Left ventricle myocardium inferior (tissue), 1 donor: Measurements from ENCODE around the gene RHOJ. TPM values are rescaled to one million over a fixed set of nuclear protein-coding genes. Genes with fewer than 3 reads are reported as not detected.

Source experiments
- DNase-seq: peaks from one replicate; pipeline ENCODE4 v3.0.0-alpha.2; 2020
- H3K27ac ChIP-seq: fragments of 200-600 bp; replicated peaks from 2 replicates; pipeline ENCODE4 v1.8.0; 2021
- H3K27me3 ChIP-seq: fragments of 200-600 bp; 2 replicates; pipeline ENCODE4 v1.8.0; 2021; ENCODE audit warnings: low read depth
- H3K36me3 ChIP-seq: fragments of 200-600 bp; 2 replicates; pipeline ENCODE4 v1.8.0; 2021
- H3K4me1 ChIP-seq: fragments of 200-600 bp; 2 replicates; pipeline ENCODE4 v1.8.0; 2021
- H3K4me3 ChIP-seq: fragments of 200-600 bp; 2 replicates; pipeline ENCODE4 v1.8.0; 2021; ENCODE audit warnings: mild to moderate bottlenecking, moderate library complexity
- H3K9me3 ChIP-seq: fragments of 200-600 bp; replicated peaks from 2 replicates; pipeline ENCODE4 v1.8.0; 2021
- CTCF ChIP-seq: fragments of 200-600 bp; IDR thresholded peaks from 2 replicates; pipeline ENCODE4 v1.8.0; 2021; ENCODE audit warnings: antibody characterized with exemption, mild to moderate bottlenecking, borderline replicate concordance
- intact Hi-C: fragments of 100-400 bp; cut with micrococcal nuclease; formaldehyde crosslinking; loops from one replicate; pipeline ENCODE4 v1.11.0; 2022
- total RNA-seq: library from RNA; stranded (reverse); fragmentation: NEBNext Ultra II Directional; extraction: Animal tissue kit (Norgen Biotek cat#: 25700); gene quantifications from one replicate; pipeline ENCODE4 v1.2.1, GENCODE V29; 2021
- donor health status: DM: no; HTN: yes; CAD: no; lungs with severe emphysema.

Gene RHOJ
- total RNA-seq, 1 donor from 2014 or later, result 14.6 TPM

- intact Hi-C loops, result no loop called here
- Histone ChIP-seq H3K4me3 (no peak overlapping the region), H3K36me3 (no peaks in the 10 kb centered on the region), H3K4me1 (peaks cover 36% of the 10 kb centered on the region), H3K27me3 (no peaks in the 10 kb centered on the region), H3K9me3 (peaks cover 9% of the 10 kb centered on the region), H3K27ac (no peak overlapping the region)
- no peak for TF ChIP-seq CTCF
- no peak for DNase-seq
These were observed 39.4 kb downstream of the RHOJ start for GRCh38 chr14:63243646-63244045.

- H3K9me3 ChIP-seq, result peaks cover 9% of the 10 kb centered on the region
- DNase-seq, result no peak
- H3K27ac ChIP-seq, result no peak overlapping the region
- TF ChIP-seq CTCF, result no peak
- H3K36me3 ChIP-seq, result peaks cover 6% of the 10 kb centered on the region
- intact Hi-C loops, result no loop called here
- H3K4me1 ChIP-seq, result peaks cover 34% of the 10 kb centered on the region
- H3K4me3 ChIP-seq, result no peak overlapping the region
- no peaks in the 10 kb centered on the region for H3K27me3 ChIP-seq
These were observed 41.6 kb downstream of the RHOJ start for GRCh38 chr14:63245893-63246292.

- H3K4me1 ChIP-seq, result peaks cover 25% of the 10 kb centered on the region
- H3K4me3 ChIP-seq, result no peak overlapping the region
- H3K36me3 ChIP-seq, result peaks cover 8% of the 10 kb centered on the region
- intact Hi-C loops, result no loop called here
- H3K9me3 ChIP-seq, result peaks cover 9% of the 10 kb centered on the region
- DNase-seq, result no peak
- peak overlapping the region; percentile 34 for H3K27ac ChIP-seq
- H3K27me3 ChIP-seq, result no peaks in the 10 kb centered on the region
- TF ChIP-seq CTCF, result no peak
These were observed 44.0 kb downstream of the RHOJ start for GRCh38 chr14:63248211-63248610.

GRCh38 chr14:63249092-63249491, 44.8 kb downstream of the RHOJ start:
- no peak for TF ChIP-seq CTCF
- Histone ChIP-seq H3K27ac (peak overlapping the region; percentile 34), H3K9me3 (peaks cover 9% of the 10 kb centered on the region), H3K27me3 (no peaks in the 10 kb centered on the region), H3K4me3 (no peak overlapping the region), H3K36me3 (peaks cover 8% of the 10 kb centered on the region), H3K4me1 (peaks cover 27% of the 10 kb centered on the region)
- no peak for DNase-seq
- intact Hi-C loops, result no loop called here

GRCh38 chr14:63257299-63257698, 53.1 kb downstream of the RHOJ start:
- H3K27me3 ChIP-seq, result no peaks in the 10 kb centered on the region
- H3K36me3 ChIP-seq, result no peaks in the 10 kb centered on the region
- no peaks in the 10 kb centered on the region for H3K9me3 ChIP-seq
- no peak for TF ChIP-seq CTCF
- intact Hi-C loops, result no loop called here
- H3K4me1 ChIP-seq, result peaks cover 7% of the 10 kb centered on the region
- no peak overlapping the region for H3K27ac ChIP-seq
- no peak for DNase-seq
- no peak overlapping the region for H3K4me3 ChIP-seq

- Histone ChIP-seq H3K4me1 (peaks cover 5% of the 10 kb centered on the region), H3K36me3 (no peaks in the 10 kb centered on the region), H3K4me3 (no peak overlapping the region), H3K27me3 (no peaks in the 10 kb centered on the region), H3K27ac (no peak overlapping the region), H3K9me3 (peaks cover 9% of the 10 kb centered on the region)
- TF ChIP-seq CTCF, result no peak
- intact Hi-C loops, result no loop called here
- DNase-seq, result no peak
These were observed 58.2 kb downstream of the RHOJ start for GRCh38 chr14:63262446-63262845.
